Fibroblast of skin of left quadriceps (primary cell): Measurements from ENCODE around the gene CTU1.

Source experiments
- DNase-seq, 2 experiments: peaks; one replicate each; pipeline ENCODE4 v3.0.0-alpha.2; 2013; ENCODE audit warnings: low read depth in 2 of 2

CTU1 gene

GRCh38 chr19:51103926-51104341, 4.3 kb downstream of the CTU1 start:
- DNase-seq, result no peak

GRCh38 chr19:51102991-51103390, 5.2 kb downstream of the CTU1 start:
- no peak for DNase-seq

GRCh38 chr19:51101171-51101865, 6.9 kb downstream of the CTU1 start:
- no peak for DNase-seq

- no peak for DNase-seq
Measured at GRCh38 chr19:51100601-51101000, 7.6 kb downstream of the CTU1 start.

- DNase-seq, result no peak
Measured at GRCh38 chr19:51099047-51099382, 9.2 kb downstream of the CTU1 start.

GRCh38 chr19:51098365-51099046, 9.7 kb downstream of the CTU1 start:
- no peak for DNase-seq

- DNase-seq, result no peak
Measured at GRCh38 chr19:51097796-51098195, 10.4 kb downstream of the CTU1 start.

GRCh38 chr19:51097166-51097738, 11.0 kb downstream of the CTU1 start:
- peak; percentile 22 to 27 for DNase-seq

GRCh38 chr19:51096473-51097165, 11.6 kb downstream of the CTU1 start:
- no peak for DNase-seq

GRCh38 chr19:51094696-51095279, 13.4 kb downstream of the CTU1 start:
- DNase-seq, result no peak

GRCh38 chr19:51093510-51094345, 14.5 kb downstream of the CTU1 start:
- no peak for DNase-seq

- no peak for DNase-seq
Measured at GRCh38 chr19:51093101-51093500, 15.1 kb downstream of the CTU1 start.

- DNase-seq, result no peak
Measured at GRCh38 chr19:51091895-51092873, 16.0 kb downstream of the CTU1 start.

- no peak for DNase-seq
Measured at GRCh38 chr19:51091126-51091525, 17.1 kb downstream of the CTU1 start.

- no peak for DNase-seq
Measured at GRCh38 chr19:51090471-51090870, 17.7 kb downstream of the CTU1 start.

- no peak for DNase-seq
Measured at GRCh38 chr19:51089786-51090185, 18.4 kb downstream of the CTU1 start.

GRCh38 chr19:51086153-51086850, 21.9 kb downstream of the CTU1 start:
- no peak for DNase-seq

- no peak for DNase-seq
Measured at GRCh38 chr19:51084505-51084904, 23.7 kb downstream of the CTU1 start.

GRCh38 chr19:51083783-51084182, 24.4 kb downstream of the CTU1 start:
- DNase-seq, result no peak

- no peak for DNase-seq
Measured at GRCh38 chr19:51083181-51083580, 25.0 kb downstream of the CTU1 start.
